Retinal pigment epithelial cell (primary cell): ENCODE data around the gene CLCN6.

Experiments used
- DNase-seq: peaks from one replicate; pipeline ENCODE4 v3.0.0-alpha.2; 2010; ENCODE audit warnings: low read depth
- H3K4me3 ChIP-seq: 2 replicates; pipeline ENCODE4 v1.5.1; 2011; ENCODE audit warnings: mild to moderate bottlenecking, low read length, control low read depth, moderate library complexity
- CTCF ChIP-seq: conservative IDR thresholded peaks from 2 replicates; pipeline ENCODE4 v1.5.1; 2011; ENCODE audit warnings: low read depth, low read length, control low read depth, inconsistent platforms

The CLCN6 gene

GRCh38 chr1:11868331-11868980 lies 62.5 kb downstream of the CLCN6 start:
- no peak for TF ChIP-seq CTCF
- no peak overlapping the region for H3K4me3 ChIP-seq
- DNase-seq, result no peak

GRCh38 chr1:11869104-11869503 lies 63.1 kb downstream of the CLCN6 start:
- TF ChIP-seq CTCF, result no peak
- no peak overlapping the region for H3K4me3 ChIP-seq
- no peak for DNase-seq

- no peak overlapping the region for H3K4me3 ChIP-seq
- no peak for TF ChIP-seq CTCF
- no peak for DNase-seq
These were observed 63.7 kb downstream of the CLCN6 start for GRCh38 chr1:11869650-11870207.

- DNase-seq, result no peak
- no peak overlapping the region for H3K4me3 ChIP-seq
- no peak for TF ChIP-seq CTCF
These were observed 66.6 kb downstream of the CLCN6 start for GRCh38 chr1:11872545-11872944.

GRCh38 chr1:11873395-11874257 lies 67.6 kb downstream of the CLCN6 start:
- no peak overlapping the region for H3K4me3 ChIP-seq
- no peak for TF ChIP-seq CTCF
- DNase-seq, result no peak

GRCh38 chr1:11874258-11874562 lies 68.2 kb downstream of the CLCN6 start:
- H3K4me3 ChIP-seq, result no peak overlapping the region
- DNase-seq, result no peak
- TF ChIP-seq CTCF, result no peak

- TF ChIP-seq CTCF, result no peak
- no peak overlapping the region for H3K4me3 ChIP-seq
- no peak for DNase-seq
These were observed 68.6 kb downstream of the CLCN6 start for GRCh38 chr1:11874624-11875023.
